A172 (cell line): ENCODE measurements around the gene SLFN5. TPM values are rescaled to one million over a fixed set of nuclear protein-coding genes. Genes with fewer than 3 reads are reported as not detected.
"Not testable (repeated sequence)": the region's sequence is repeated elsewhere in the genome, so short reads cannot be mapped to it uniquely, and the experiment has no call there.

Experiments used
- DNase-seq: peaks from one replicate; pipeline ENCODE4 v3.0.0-alpha.2; 2015; ENCODE audit warnings: low spot score
- total RNA-seq: library from RNA; depleted of rRNA; stranded (reverse); fragments of >200 nt; shearing (Covaris generic); gene quantifications from 2 replicates; pipeline ENCODE4 v1.2.3, GENCODE V29; 2014; rRNA removed

Gene SLFN5
- total RNA-seq: 7.6 and 17.0 TPM in 2 replicates

DNA sequence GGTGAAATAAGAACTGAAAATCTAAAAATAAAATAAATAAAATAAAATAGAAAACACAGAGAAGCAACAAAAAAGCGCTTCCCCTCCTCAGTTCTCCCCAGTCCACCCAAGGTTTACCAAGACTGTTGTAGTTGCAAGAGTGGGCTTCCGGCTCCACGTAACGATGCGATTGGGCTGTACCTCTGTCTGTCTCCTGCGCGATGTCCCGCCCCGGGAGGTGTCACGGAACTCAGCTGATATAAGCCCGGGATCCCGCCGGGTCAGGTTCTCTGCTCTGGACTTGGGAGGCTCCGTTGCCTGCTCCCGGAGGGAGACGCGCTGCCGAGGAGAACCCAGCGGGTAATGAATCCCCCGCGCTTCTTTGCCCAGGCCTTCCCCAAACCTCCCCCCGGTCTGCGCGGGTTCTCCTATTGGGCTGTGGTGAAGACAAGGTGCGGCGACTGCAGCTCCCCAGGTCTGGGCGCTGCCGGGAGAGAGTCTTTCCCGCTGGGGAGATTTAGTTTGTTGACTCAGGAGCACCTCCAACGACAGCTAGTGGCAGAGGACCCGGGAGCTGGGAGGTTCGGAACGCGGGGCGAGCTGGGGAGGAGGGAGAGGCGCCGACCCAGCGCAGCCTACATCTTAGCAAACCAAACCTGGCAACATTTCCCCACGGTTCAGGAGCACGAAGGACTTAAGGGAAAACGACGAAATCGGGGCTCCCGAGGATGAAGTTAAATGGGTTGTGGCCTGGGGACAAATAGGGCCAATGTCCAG lies at the start of gene SLFN5:
Gene SLFN5, plus strand, starts transcription at position 268 of the 756 bp plus-strand sequence. CDS start 15,619 bp downstream, outside the sequence.
- DNase-seq: peak; percentile 84

GRCh38 chr17:35194001-35194400 lies 48.9 kb upstream of the SLFN5 start, which contains the start of gene SLC35G3:
TSS of gene SLC35G3 (minus strand) at chr17:35194393. CDS start at chr17:35194307, 86 bp downstream.
- DNase-seq: not testable (repeated sequence)

DNA sequence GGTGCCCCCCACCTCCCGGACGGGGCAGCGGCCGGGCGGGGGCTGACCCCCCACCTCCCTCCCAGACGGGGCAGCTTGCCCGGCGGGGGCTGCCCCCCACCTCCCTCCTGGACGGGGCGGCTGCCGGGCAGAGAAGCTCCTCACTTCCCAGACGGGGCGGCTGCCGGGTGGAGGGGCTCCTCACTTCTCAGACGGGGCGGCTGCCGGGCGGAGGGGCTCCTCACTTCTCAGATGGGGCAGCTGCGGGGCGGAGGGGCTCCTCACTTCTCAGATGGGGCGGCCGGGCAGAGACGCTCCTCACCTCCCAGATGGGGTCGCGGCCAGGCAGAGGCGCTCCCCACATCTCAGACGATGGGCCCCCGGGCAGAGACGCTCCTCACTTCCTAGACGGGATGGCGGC lies 47.8 kb upstream of the SLFN5 start:
- not testable (repeated sequence) for DNase-seq

DNA sequence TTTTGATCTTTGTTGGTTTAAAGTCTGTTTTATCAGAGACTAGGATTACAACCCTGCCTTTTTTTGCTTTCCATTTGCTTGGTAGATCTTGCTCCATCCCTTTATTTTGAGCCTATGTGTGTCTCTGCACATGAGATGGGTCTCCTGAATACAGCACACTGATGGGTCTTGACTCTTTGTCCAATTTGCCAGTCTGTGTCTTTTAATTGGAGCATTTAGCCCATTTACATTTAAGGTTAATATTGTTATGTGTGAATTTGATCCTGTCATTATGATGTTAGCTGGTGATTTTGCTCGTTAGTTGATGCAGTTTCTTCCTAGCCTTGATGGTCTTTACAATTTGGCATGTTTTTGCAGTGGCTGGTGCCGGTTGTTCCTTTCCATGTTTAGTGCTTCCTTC lies 40.3 kb upstream of the SLFN5 start:
- DNase-seq: not testable (repeated sequence)

GRCh38 chr17:35210741-35211140 lies 32.1 kb upstream of the SLFN5 start:
- DNase-seq: no peak

GRCh38 chr17:35212668-35213067 lies 30.2 kb upstream of the SLFN5 start:
- peak; percentile 13 for DNase-seq

DNA sequence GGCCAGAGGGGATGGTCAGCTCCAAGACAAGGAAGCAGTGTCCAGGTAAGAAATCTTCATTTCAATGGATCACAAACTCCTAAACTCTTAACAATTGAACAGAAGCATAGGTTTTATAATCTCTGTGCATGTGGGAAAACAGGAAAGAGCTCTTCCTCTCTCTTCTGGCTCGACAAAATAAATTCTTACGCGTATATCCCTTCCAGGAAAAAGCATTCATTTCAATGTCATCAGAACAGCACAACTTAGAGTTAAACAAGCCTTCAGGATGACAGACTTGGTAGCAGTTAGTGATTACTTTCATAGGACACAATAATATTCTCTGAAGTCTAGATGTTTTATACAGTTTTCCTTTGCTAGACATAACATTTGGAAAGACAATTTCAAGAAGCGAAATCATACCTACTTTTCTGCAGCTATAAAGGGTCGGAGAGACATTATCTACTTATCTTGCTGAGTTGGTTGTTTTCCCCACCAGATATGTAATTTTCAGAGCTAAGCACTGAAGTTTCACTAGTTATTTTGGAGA lies 29.4 kb upstream of the SLFN5 start:
- DNase-seq: no peak

GRCh38 chr17:35214192-35214591 lies 28.7 kb upstream of the SLFN5 start:
- DNase-seq: no peak

DNA sequence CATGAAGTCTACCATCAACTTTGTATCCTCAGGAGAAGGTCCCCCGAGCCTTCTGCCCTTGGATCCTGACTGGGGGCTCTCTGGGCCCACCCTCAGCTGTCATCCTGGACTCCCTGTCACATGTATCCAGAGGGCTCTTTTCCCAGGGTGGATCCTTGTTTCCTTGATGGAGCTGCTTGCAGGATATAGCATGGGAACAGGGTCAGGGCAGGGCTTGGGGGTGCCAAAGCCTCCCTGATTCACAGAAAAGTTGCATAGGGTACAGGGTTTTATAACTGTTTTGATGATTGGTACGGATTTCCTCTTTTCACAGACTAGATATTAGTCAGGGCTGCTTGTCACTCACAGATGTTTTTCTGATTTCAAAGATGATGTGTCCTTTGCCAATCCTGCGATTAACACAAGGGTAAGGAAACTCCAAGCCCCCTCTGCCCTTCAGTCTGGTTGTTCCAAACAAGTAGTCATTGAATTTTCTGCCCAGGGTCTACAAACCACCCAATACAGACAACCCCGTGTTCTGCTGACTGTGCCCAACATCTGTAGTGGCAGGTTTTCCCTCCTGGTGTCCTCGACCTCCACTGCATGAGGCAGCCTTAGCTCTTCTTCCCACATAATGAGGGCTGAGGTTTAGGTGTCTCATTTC lies 28.1 kb upstream of the SLFN5 start:
- no peak for DNase-seq

GRCh38 chr17:35217107-35217506 lies 25.8 kb upstream of the SLFN5 start:
- DNase-seq: no peak

GRCh38 chr17:35218915-35219314 lies 24.0 kb upstream of the SLFN5 start:
- DNase-seq: no peak

- no peak for DNase-seq
Observed at GRCh38 chr17:35222452-35222851, 20.4 kb upstream of the SLFN5 start.

DNA sequence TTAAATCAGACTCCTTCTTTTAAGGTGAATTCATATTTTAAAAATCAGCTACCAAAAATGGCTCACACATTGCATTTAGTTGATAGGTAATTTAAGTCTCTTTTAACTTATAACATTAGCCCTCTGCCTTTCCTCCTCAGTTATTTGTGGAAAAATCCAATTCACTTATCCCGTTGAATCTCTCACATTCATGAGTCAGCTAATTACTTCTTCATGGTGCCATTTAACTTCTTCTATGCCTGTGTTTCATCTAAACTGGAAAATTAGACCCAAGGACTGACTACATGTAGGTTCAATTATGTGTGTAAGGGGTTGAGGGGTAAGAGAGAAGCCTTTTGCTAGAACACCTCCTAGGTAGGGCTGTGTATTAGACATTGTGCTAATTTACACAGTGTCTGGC lies 18.4 kb upstream of the SLFN5 start:
- no peak for DNase-seq

GRCh38 chr17:35227546-35227945 lies 15.3 kb upstream of the SLFN5 start:
- no peak for DNase-seq

GRCh38 chr17:35229638-35230037 lies 13.2 kb upstream of the SLFN5 start:
- DNase-seq: no peak

- not testable (repeated sequence) for DNase-seq
Observed at GRCh38 chr17:35234315-35234714, 8.6 kb upstream of the SLFN5 start.

- DNase-seq: no peak
Observed at GRCh38 chr17:35235289-35235688, 7.6 kb upstream of the SLFN5 start.

- no peak for DNase-seq
Observed at GRCh38 chr17:35235917-35236316, 7.0 kb upstream of the SLFN5 start.

- no peak for DNase-seq
Observed at GRCh38 chr17:35236821-35237220, 6.1 kb upstream of the SLFN5 start.

DNA sequence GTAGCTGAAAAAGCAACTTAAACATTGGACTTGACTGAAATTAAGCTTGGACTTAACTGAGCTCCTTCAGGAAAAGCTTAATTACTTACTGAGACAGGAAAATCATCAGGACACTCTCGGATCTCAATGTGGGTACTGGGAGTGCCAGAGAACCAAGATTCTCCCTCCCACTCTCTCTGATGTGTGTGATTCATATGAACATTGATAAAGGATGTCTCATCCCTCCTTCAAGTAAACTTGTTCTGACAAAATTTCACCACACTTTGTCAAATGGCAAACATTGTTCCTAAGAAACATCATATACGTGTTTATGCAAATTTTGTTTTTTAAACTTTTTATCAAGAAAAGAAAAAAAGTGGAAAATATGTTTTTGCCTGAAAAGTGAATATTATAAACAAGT lies 4.1 kb upstream of the SLFN5 start:
- peak; percentile 38 for DNase-seq

GRCh38 chr17:35239823-35240222 lies 3.0 kb upstream of the SLFN5 start:
- no peak for DNase-seq

DNA sequence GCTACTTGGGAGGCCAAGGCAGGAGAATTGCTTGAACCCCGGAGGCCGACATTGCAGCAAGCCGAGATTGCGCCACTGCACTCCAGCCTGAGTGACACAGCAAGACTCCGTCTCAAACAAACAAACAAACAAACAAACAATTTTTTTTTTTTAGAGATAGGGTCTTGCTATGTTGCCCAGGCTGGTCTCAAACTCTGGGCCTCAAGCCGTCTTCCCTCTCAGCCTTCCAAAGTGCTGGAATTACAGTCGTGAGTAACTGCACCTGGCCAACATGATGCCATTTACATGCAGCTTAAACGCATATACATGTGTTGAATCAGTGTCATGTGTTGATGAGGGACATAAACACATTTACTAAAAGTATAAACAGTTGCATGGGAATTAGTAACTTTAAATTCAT lies 2.0 kb upstream of the SLFN5 start:
- DNase-seq: no peak

GRCh38 chr17:35241520-35241919 lies 1.4 kb upstream of the SLFN5 start:
- no peak for DNase-seq
